DOHH2 (cell line): Measurements from ENCODE around the gene MAGEF1.

Experiments
- H3F3A ChIP-seq: fragments of 200-600 bp; sonication (generic), shearing (Covaris generic); 2 replicates; pipeline ENCODE4 v1.6.0; 2016; ENCODE audit warnings: antibody characterized with exemption, mild to moderate bottlenecking; ENCODE audit not compliant: control insufficient read depth, insufficient read depth
- H3K27ac ChIP-seq: fragments of 200-600 bp; sonication (generic); 2 replicates; pipeline ENCODE4 v1.5.1; 2014; ENCODE audit warnings: low read depth, mild to moderate bottlenecking, low read length, moderate library complexity
- H3K27me3 ChIP-seq: fragments of 200-600 bp; sonication (generic); 2 replicates; pipeline ENCODE4 v1.6.1; 2014; ENCODE audit warnings: mild to moderate bottlenecking, low read length, mixed read lengths; ENCODE audit not compliant: control insufficient read depth
- H3K36me3 ChIP-seq: fragments of 200-600 bp; sonication (generic); 2 replicates; pipeline ENCODE4 v1.6.1; 2014; ENCODE audit warnings: mild to moderate bottlenecking, low read length, moderate library complexity, mixed read lengths; ENCODE audit not compliant: control insufficient read depth
- H3K4me1 ChIP-seq: fragments of 200-600 bp; sonication (generic); 2 replicates; pipeline ENCODE4 v1.6.1; 2014; ENCODE audit warnings: mild to moderate bottlenecking, low read length, mixed read lengths; ENCODE audit not compliant: control insufficient read depth
- H3K4me2 ChIP-seq: fragments of 200-600 bp; sonication (generic); 2 replicates; pipeline ENCODE4 v1.6.0; 2014; ENCODE audit warnings: mild to moderate bottlenecking, low read length, moderate library complexity
- H3K4me3 ChIP-seq: fragments of 200-600 bp; sonication (generic); 2 replicates; pipeline ENCODE4 v1.5.1; 2014; ENCODE audit warnings: mild to moderate bottlenecking, low read length, mixed read lengths
- H3K79me2 ChIP-seq: fragments of 200-600 bp; sonication (generic); 2 replicates; pipeline ENCODE4 v1.6.1; 2014; ENCODE audit warnings: mild to moderate bottlenecking, low read length, mixed read lengths; ENCODE audit not compliant: control insufficient read depth
- H3K9me2 ChIP-seq: fragments of 200-600 bp; sonication (generic); replicated peaks from 2 replicates; pipeline ENCODE4 v1.6.1; 2014; ENCODE audit warnings: mild to moderate bottlenecking, low read length, mixed read lengths; ENCODE audit not compliant: control insufficient read depth
- H3K9me3 ChIP-seq: fragments of 200-600 bp; sonication (generic); 2 replicates; pipeline ENCODE4 v1.6.1; 2014; ENCODE audit warnings: antibody characterized with exemption, low read length, mixed read lengths; ENCODE audit not compliant: control insufficient read depth, insufficient read depth
- H4K20me1 ChIP-seq: fragments of 200-600 bp; sonication (generic); 2 replicates; pipeline ENCODE4 v1.6.0; 2014; ENCODE audit warnings: low read depth, mild to moderate bottlenecking, antibody characterized with exemption, low read length, moderate library complexity; ENCODE audit not compliant: control insufficient read depth, insufficient read depth
- CTCF ChIP-seq: fragments of 200-600 bp; sonication (generic); IDR thresholded peaks from one replicate; pipeline ENCODE4 v1.5.1; 2014; ENCODE audit warnings: antibody characterized with exemption, mild to moderate bottlenecking, low read depth, low read length; ENCODE audit not compliant: poor library complexity, severe bottlenecking
- EZH2phosphoT487 ChIP-seq: fragments of 200-600 bp; sonication (generic); IDR thresholded peaks from 2 replicates; pipeline ENCODE4 v1.6.1; 2017; ENCODE audit warnings: borderline replicate concordance, mild to moderate bottlenecking, antibody characterized with exemption, low read length, moderate library complexity, mixed read lengths

The MAGEF1 gene

GRCh38 chr3:184751204-184752040 is 39.6 kb upstream of the MAGEF1 start:
- no peak for TF ChIP-seq CTCF
- TF ChIP-seq EZH2phosphoT487 = no peak
- H3K79me2 ChIP-seq = no peaks in the 10 kb centered on the region
- no peaks in the 10 kb centered on the region for H4K20me1 ChIP-seq
- peaks cover 16% of the 10 kb centered on the region for H3K4me1 ChIP-seq
- no peaks in the 10 kb centered on the region for H3F3A ChIP-seq
- H3K9me2 ChIP-seq = no peaks in the 10 kb centered on the region
- H3K36me3 ChIP-seq = no peaks in the 10 kb centered on the region
- no peaks in the 10 kb centered on the region for H3K27me3 ChIP-seq
- no peak overlapping the region for H3K4me2 ChIP-seq
- no peaks in the 10 kb centered on the region for H3K9me3 ChIP-seq
- H3K27ac ChIP-seq = no peak overlapping the region
- H3K4me3 ChIP-seq = no peak overlapping the region

GRCh38 chr3:184750349-184751083 is 38.7 kb upstream of the MAGEF1 start:
- TF ChIP-seq CTCF = no peak
- H3F3A ChIP-seq = no peaks in the 10 kb centered on the region
- H3K4me3 ChIP-seq = no peak overlapping the region
- H3K27me3 ChIP-seq = no peaks in the 10 kb centered on the region
- no peak overlapping the region for H3K4me2 ChIP-seq
- H3K36me3 ChIP-seq = no peaks in the 10 kb centered on the region
- no peaks in the 10 kb centered on the region for H3K79me2 ChIP-seq
- H3K4me1 ChIP-seq = peaks cover 7% of the 10 kb centered on the region
- no peaks in the 10 kb centered on the region for H3K9me2 ChIP-seq
- no peaks in the 10 kb centered on the region for H3K9me3 ChIP-seq
- H4K20me1 ChIP-seq = no peaks in the 10 kb centered on the region
- no peak overlapping the region for H3K27ac ChIP-seq

- H4K20me1 ChIP-seq = no peaks in the 10 kb centered on the region
- no peaks in the 10 kb centered on the region for H3K79me2 ChIP-seq
- H3K9me3 ChIP-seq = no peaks in the 10 kb centered on the region
- no peak overlapping the region for H3K4me3 ChIP-seq
- H3K27ac ChIP-seq = no peak overlapping the region
- H3K4me2 ChIP-seq = no peak overlapping the region
- H3K27me3 ChIP-seq = no peaks in the 10 kb centered on the region
- H3K36me3 ChIP-seq = no peaks in the 10 kb centered on the region
- H3K4me1 ChIP-seq = peaks cover 4% of the 10 kb centered on the region; the same call in 1 of the 2 replicates
- TF ChIP-seq EZH2phosphoT487 (no peak), CTCF (no peak)
- H3F3A ChIP-seq = no peaks in the 10 kb centered on the region
- H3K9me2 ChIP-seq = no peaks in the 10 kb centered on the region
Measured at GRCh38 chr3:184749168-184749744, 37.4 kb upstream of the MAGEF1 start.
